K562 (cell line): ENCODE measurements around the gene ZNF74. TPM values are rescaled to one million over a fixed set of nuclear protein-coding genes. Genes with fewer than 3 reads are reported as not detected.

Experiments
- GTF2F1 ChIP-seq: IDR thresholded peaks from 2 replicates; pipeline ENCODE4 v1.6.1; 2011; ENCODE audit warnings: low read depth, low read length, improper control_type of control experiment
- MAFG ChIP-seq: fragments of 450-650 bp; conservative IDR thresholded peaks from 2 replicates; pipeline ENCODE4 v1.6.1; 2016; ENCODE audit warnings: missing genetic modification characterization, missing compliant biosample characterization
- NCOA4 ChIP-seq: fragments of 450-650 bp; IDR thresholded peaks from 2 replicates; pipeline ENCODE4 v1.6.1; 2018; ENCODE audit warnings: mild to moderate bottlenecking; ENCODE audit not compliant: partially characterized antibody
- PML ChIP-seq: IDR thresholded peaks from 2 replicates; pipeline ENCODE4 v1.6.1; 2012; ENCODE audit warnings: low read length, inconsistent platforms
- ZNF830 ChIP-seq: fragments of 250-450 bp; sonication (Bioruptor Pico); IDR thresholded peaks from 2 replicates; pipeline ENCODE4 v1.5.0; 2021; ENCODE audit warnings: mild to moderate bottlenecking
- polyA plus RNA-seq, 8 experiments: library from polyadenylated mRNA; depleted of rRNA in 4 of 8; stranded (reverse) in 5 of 8; unstranded in 3 of 8; fragments of >200 nt; fragmentation: Nextera tagmentation in 2 of 8; fragmentation: Illumina TruSeq in 1 of 8; extraction: Ambion mirVana in 2 of 8; extraction: Trizol in 1 of 8; gene quantifications; 2 replicates each; pipeline versions ENCODE4 v1.2.1 to v1.2.3, GENCODE V29; 2011 to 2014; ENCODE audit warnings: inconsistent platforms in 1 of 8, missing spikeins in 1 of 8
- total RNA-seq, 7 experiments: library from RNA; depleted of rRNA in 6 of 7; stranded (reverse); fragments of >200 nt in 6 of 7; fragmentation: Illumina TruSeq in 2 of 7; extraction: Trizol in 2 of 7; gene quantifications; 2 replicates each; pipeline versions ENCODE4 v1.2.1 to v1.2.3, GENCODE V29; 2011 to 2021; ENCODE audit warnings: low replicate concordance in 1 of 7
- TF ChIP-seq, protein P1 (sequence below): fragments of 250-450 bp; sonication (Bioruptor Pico); IDR thresholded peaks from 2 replicates; pipeline ENCODE4 v1.8.0; 2022; ENCODE audit warnings: inconsistent platforms
- TF ChIP-seq, protein P2 (sequence below): fragments of 450-650 bp; formaldehyde crosslinking; IDR thresholded peaks from 2 replicates; pipeline ENCODE4 v1.4.0; 2020; ENCODE audit warnings: mild to moderate bottlenecking, mixed read lengths
- TF ChIP-seq, protein P3 (sequence below): sonication (generic); formaldehyde crosslinking; IDR thresholded peaks from 2 replicates; pipeline ENCODE4 v1.9.0; 2022; ENCODE audit warnings: mild to moderate bottlenecking, missing genetic modification reagents
- TF ChIP-seq, protein P4 (sequence below): fragments of 250-450 bp; sonication (Bioruptor Pico); IDR thresholded peaks from 2 replicates; pipeline ENCODE4 v1.9.0; 2021; ENCODE audit warnings: mild to moderate bottlenecking, inconsistent platforms
- TF ChIP-seq, protein P5 (sequence below), 2 experiments: fragments of 450-650 bp; conservative IDR thresholded peaks; 2 replicates each; pipeline ENCODE4 v1.6.1; 2017; ENCODE audit warnings: mild to moderate bottlenecking in 2 of 2, moderate library complexity in 2 of 2
- TF ChIP-seq, protein P6 (sequence below), 3 experiments: IDR thresholded peaks in 2 of 3; conservative IDR thresholded peaks in 1 of 3; 2 replicates each; pipeline ENCODE4 v1.5.1; 2011 to 2012; ENCODE audit warnings: low read length in 3 of 3, mild to moderate bottlenecking in 3 of 3, control low read depth in 2 of 3, improper control_type of control experiment in 1 of 3, inconsistent platforms in 1 of 3, low read depth in 1 of 3, mixed read lengths in 1 of 3, moderate library complexity in 1 of 3; ENCODE audit not compliant: insufficient read depth in 2 of 3

ZNF74 gene
- total and polyA plus RNA-seq, 9 of the 15 experiments (the other 6 are each of a cell fraction or from before 2014, with no cell fraction given) = 2.4 to 53.5 (median 31.5) TPM

DNA sequence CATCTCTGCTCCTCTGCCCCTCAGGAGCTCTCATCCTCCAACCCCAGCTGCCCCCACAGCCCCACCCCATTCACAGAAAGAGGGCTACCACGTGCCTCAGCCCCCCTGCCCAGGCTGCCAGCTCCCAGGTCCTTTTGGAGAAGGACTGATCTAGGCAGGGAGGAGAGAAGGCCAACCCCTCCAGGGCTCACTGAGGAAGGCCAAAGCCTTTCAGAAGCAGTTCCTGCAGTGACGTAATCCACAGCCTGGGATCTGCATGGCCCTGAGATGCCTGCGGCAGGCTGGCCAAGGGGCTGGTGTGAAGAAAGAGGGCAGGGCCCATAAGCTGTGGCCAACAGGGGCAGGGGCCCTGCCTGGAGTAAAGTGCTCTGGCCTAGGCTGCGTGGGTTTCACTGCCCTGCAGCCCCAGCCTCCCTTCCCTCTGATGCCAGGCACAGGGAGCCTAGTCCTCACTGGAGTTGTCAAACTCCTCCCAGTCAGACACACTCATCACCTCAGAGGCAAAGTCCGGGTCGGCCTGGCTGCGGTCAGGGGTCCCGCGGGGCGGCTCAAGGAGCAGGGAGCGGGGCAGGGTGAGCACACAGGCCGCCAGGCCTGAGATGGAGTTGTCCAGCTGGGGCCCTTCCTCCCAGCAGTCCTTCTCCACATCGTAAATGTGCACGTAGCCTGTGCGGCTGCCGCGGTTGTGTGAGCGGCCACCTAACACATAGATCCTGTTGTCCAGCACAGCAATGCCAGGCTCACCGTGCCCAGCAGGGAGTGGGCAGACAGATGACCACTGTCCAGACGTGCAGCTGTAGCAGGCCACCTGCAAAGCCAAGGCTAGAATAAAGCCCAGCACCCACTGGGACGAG lies 47.9 kb downstream of the ZNF74 start (continued):
- TF ChIP-seq, protein P1, sequence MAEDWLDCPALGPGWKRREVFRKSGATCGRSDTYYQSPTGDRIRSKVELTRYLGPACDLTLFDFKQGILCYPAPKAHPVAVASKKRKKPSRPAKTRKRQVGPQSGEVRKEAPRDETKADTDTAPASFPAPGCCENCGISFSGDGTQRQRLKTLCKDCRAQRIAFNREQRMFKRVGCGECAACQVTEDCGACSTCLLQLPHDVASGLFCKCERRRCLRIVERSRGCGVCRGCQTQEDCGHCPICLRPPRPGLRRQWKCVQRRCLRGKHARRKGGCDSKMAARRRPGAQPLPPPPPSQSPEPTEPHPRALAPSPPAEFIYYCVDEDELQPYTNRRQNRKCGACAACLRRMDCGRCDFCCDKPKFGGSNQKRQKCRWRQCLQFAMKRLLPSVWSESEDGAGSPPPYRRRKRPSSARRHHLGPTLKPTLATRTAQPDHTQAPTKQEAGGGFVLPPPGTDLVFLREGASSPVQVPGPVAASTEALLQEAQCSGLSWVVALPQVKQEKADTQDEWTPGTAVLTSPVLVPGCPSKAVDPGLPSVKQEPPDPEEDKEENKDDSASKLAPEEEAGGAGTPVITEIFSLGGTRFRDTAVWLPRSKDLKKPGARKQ = no peak
- TF ChIP-seq, protein P2, sequence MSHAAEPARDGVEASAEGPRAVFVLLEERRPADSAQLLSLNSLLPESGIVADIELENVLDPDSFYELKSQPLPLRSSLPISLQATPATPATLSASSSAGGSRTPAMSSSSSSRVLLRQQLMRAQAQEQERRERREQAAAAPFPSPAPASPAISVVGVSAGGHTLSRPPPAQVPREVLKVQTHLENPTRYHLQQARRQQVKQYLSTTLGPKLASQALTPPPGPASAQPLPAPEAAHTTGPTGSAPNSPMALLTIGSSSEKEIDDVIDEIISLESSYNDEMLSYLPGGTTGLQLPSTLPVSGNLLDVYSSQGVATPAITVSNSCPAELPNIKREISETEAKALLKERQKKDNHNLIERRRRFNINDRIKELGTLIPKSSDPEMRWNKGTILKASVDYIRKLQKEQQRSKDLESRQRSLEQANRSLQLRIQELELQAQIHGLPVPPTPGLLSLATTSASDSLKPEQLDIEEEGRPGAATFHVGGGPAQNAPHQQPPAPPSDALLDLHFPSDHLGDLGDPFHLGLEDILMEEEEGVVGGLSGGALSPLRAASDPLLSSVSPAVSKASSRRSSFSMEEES (CRISPR knock-in tag) = no peak
- TF ChIP-seq PML (no peak), MAFG (tag) (no peak), ZNF830 (CRISPR knock-in tag) (peak; percentile 40; the same call in 1 of the 2 replicates), GTF2F1 (no peak), NCOA4 (no peak)
- TF ChIP-seq, protein P3, sequence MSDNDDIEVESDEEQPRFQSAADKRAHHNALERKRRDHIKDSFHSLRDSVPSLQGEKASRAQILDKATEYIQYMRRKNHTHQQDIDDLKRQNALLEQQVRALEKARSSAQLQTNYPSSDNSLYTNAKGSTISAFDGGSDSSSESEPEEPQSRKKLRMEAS (CRISPR knock-in tag) = peak; percentile 66; the same call in 1 of the 2 replicates
- TF ChIP-seq, protein P4, sequence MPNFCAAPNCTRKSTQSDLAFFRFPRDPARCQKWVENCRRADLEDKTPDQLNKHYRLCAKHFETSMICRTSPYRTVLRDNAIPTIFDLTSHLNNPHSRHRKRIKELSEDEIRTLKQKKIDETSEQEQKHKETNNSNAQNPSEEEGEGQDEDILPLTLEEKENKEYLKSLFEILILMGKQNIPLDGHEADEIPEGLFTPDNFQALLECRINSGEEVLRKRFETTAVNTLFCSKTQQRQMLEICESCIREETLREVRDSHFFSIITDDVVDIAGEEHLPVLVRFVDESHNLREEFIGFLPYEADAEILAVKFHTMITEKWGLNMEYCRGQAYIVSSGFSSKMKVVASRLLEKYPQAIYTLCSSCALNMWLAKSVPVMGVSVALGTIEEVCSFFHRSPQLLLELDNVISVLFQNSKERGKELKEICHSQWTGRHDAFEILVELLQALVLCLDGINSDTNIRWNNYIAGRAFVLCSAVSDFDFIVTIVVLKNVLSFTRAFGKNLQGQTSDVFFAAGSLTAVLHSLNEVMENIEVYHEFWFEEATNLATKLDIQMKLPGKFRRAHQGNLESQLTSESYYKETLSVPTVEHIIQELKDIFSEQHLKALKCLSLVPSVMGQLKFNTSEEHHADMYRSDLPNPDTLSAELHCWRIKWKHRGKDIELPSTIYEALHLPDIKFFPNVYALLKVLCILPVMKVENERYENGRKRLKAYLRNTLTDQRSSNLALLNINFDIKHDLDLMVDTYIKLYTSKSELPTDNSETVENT (CRISPR knock-in tag) = 0 out of 2 replicates have a peak, but pooled peaks have one; percentile 3
- TF ChIP-seq, protein P5, sequence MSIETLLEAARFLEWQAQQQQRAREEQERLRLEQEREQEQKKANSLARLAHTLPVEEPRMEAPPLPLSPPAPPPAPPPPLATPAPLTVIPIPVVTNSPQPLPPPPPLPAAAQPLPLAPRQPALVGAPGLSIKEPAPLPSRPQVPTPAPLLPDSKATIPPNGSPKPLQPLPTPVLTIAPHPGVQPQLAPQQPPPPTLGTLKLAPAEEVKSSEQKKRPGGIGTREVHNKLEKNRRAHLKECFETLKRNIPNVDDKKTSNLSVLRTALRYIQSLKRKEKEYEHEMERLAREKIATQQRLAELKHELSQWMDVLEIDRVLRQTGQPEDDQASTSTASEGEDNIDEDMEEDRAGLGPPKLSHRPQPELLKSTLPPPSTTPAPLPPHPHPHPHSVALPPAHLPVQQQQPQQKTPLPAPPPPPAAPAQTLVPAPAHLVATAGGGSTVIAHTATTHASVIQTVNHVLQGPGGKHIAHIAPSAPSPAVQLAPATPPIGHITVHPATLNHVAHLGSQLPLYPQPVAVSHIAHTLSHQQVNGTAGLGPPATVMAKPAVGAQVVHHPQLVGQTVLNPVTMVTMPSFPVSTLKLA (conservative IDR thresholded peaks at IDR 0.05) = no peak
- TF ChIP-seq, protein P6, sequence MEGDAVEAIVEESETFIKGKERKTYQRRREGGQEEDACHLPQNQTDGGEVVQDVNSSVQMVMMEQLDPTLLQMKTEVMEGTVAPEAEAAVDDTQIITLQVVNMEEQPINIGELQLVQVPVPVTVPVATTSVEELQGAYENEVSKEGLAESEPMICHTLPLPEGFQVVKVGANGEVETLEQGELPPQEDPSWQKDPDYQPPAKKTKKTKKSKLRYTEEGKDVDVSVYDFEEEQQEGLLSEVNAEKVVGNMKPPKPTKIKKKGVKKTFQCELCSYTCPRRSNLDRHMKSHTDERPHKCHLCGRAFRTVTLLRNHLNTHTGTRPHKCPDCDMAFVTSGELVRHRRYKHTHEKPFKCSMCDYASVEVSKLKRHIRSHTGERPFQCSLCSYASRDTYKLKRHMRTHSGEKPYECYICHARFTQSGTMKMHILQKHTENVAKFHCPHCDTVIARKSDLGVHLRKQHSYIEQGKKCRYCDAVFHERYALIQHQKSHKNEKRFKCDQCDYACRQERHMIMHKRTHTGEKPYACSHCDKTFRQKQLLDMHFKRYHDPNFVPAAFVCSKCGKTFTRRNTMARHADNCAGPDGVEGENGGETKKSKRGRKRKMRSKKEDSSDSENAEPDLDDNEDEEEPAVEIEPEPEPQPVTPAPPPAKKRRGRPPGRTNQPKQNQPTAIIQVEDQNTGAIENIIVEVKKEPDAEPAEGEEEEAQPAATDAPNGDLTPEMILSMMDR (IDR thresholded peaks at IDR 0.05 in 2 of 3, conservative IDR thresholded peaks at IDR 0.05 in 1 of 3; ENCODE audit: insufficient read depth in 2 of 3, low read depth in 1 of 3, low read length in 3 of 3) = no peak
